Measurements from ENCODE around the gene FOXK1. TPM values are rescaled to one million over a fixed set of nuclear protein-coding genes. Genes with fewer than 3 reads are reported as not detected.

Gene FOXK1
- total and polyA plus RNA-seq, 7 donors = 4.2 to 26.4 (median 16.8) TPM

- TF ChIP-seq CTCF (IDR thresholded peaks at IDR 0.05) = no peak
- no peaks in the 10 kb centered on the region for H3K27me3 ChIP-seq (ENCODE audit: insufficient read depth in 3 of 3, low read length in 2 of 3)
- ATAC-seq = no peak
- H3K27ac ChIP-seq = no peak overlapping the region
- H3K9me3 ChIP-seq = no peaks in the 10 kb centered on the region
- no peaks in the 10 kb centered on the region for H3K36me3 ChIP-seq (ENCODE audit: insufficient read depth in 1 of 2, low read depth in 1 of 2)
- WGBS, 3 donors = 89 to 94% (median 91%) methylated on average over 7 of the region's 7 CpGs
- H3K4me3 ChIP-seq = no peak overlapping the region
- intact Hi-C loops (cut with DNase I) = no loop called here
- H3K4me1 ChIP-seq = no peaks in the 10 kb centered on the region
- no peak for DNase-seq
Observed at GRCh38 chr7:4648111-4648510, 34.0 kb upstream of the FOXK1 start.

- intact Hi-C loops (cut with DNase I) = no loop called here
- Histone ChIP-seq H3K36me3 (ENCODE audit: insufficient read depth in 1 of 2, low read depth in 1 of 2) (no peaks in the 10 kb centered on the region), H3K27me3 (ENCODE audit: insufficient read depth in 3 of 3, low read length in 2 of 3) (no peaks in the 10 kb centered on the region), H3K9me3 (no peaks in the 10 kb centered on the region), H3K4me3 (no peak overlapping the region), H3K4me1 (no peaks in the 10 kb centered on the region), H3K27ac (no peak overlapping the region)
- ATAC-seq (no peak), DNase-seq (peak; percentile 46 to 57)
- no peak for TF ChIP-seq CTCF (IDR thresholded peaks at IDR 0.05)
- 43 to 50% (median 49%) methylated on average over 18 of the region's 18 CpGs for whole genome bisulfite sequencing, 3 donors
Observed at GRCh38 chr7:4650433-4651047, 31.6 kb upstream of the FOXK1 start.

- 91 to 94% (median 93%) methylated on average over 5 of the region's 5 CpGs for WGBS, 3 donors
- H3K27ac ChIP-seq = no peak overlapping the region
- no peaks in the 10 kb centered on the region for H3K36me3 ChIP-seq (ENCODE audit: insufficient read depth in 1 of 2, low read depth in 1 of 2)
- no peak for DNase-seq
- intact Hi-C loops (cut with DNase I) = no loop called here
- no peak for TF ChIP-seq CTCF (IDR thresholded peaks at IDR 0.05)
- no peaks in the 10 kb centered on the region for H3K9me3 ChIP-seq
- H3K4me3 ChIP-seq = no peak overlapping the region
- H3K4me1 ChIP-seq = no peaks in the 10 kb centered on the region
- no peaks in the 10 kb centered on the region for H3K27me3 ChIP-seq (ENCODE audit: insufficient read depth in 3 of 3, low read length in 2 of 3)
- ATAC-seq = no peak
Observed at GRCh38 chr7:4653771-4654170, 28.3 kb upstream of the FOXK1 start.

GRCh38 chr7:4655311-4655710 lies 26.8 kb upstream of the FOXK1 start:
- no peak for TF ChIP-seq CTCF (IDR thresholded peaks at IDR 0.05)
- H3K4me1 ChIP-seq = no peaks in the 10 kb centered on the region
- intact Hi-C loops (cut with DNase I) = no loop called here
- no peaks in the 10 kb centered on the region for H3K27me3 ChIP-seq (ENCODE audit: insufficient read depth in 3 of 3, low read length in 2 of 3)
- H3K27ac ChIP-seq = no peak overlapping the region
- H3K9me3 ChIP-seq = peaks cover 5% of the 10 kb centered on the region
- H3K36me3 ChIP-seq (ENCODE audit: insufficient read depth in 1 of 2, low read depth in 1 of 2) = no peaks in the 10 kb centered on the region
- no peak overlapping the region for H3K4me3 ChIP-seq
- 86 to 90% (median 89%) methylated on average over 2 of the region's 2 CpGs for WGBS, 3 donors
- ATAC-seq (no peak), DNase-seq (no peak)

- Histone ChIP-seq H3K9me3 (peaks cover 5% of the 10 kb centered on the region), H3K36me3 (ENCODE audit: insufficient read depth in 1 of 2, low read depth in 1 of 2) (no peaks in the 10 kb centered on the region), H3K4me1 (no peaks in the 10 kb centered on the region), H3K27me3 (ENCODE audit: insufficient read depth in 3 of 3, low read length in 2 of 3) (no peaks in the 10 kb centered on the region), H3K27ac (no peak overlapping the region), H3K4me3 (no peak overlapping the region)
- no peak for DNase-seq
- no peak for TF ChIP-seq CTCF (IDR thresholded peaks at IDR 0.05)
- WGBS, 3 donors = 82 to 90% (median 89%) methylated on average over 4 of the region's 4 CpGs
- no peak for ATAC-seq
- intact Hi-C loops (cut with DNase I) = no loop called here
Observed at GRCh38 chr7:4655896-4656295, 26.2 kb upstream of the FOXK1 start.
